H1 (cell line): ENCODE results near the gene NRXN3. TPM values are rescaled to one million over a fixed set of nuclear protein-coding genes. Genes with fewer than 3 reads are reported as not detected.

Experiments used
- CTCF ChIA-PET: fragments of 300-600 bp; sonication (Branson Sonifier 250); formaldehyde crosslinking; loops from one replicate; lab custom pipeline; 2021; ENCODE audit not compliant: partially characterized antibody; lab: Charles Lee
- POLR2A ChIA-PET: fragments of 300-600 bp; sonication (Branson Sonifier 250); formaldehyde crosslinking; loops from one replicate; lab custom pipeline; 2021; ENCODE audit warnings: inconsistent platforms; ENCODE audit not compliant: partially characterized antibody; lab: Charles Lee
- DNase-seq, 2 experiments: peaks; one replicate each; pipeline versions ENCODE4 v3.0.0 to v3.0.0-alpha.2; 2010 to 2022; ENCODE audit warnings: low spot score in 2 of 2, low read depth in 1 of 2, mixed read lengths in 1 of 2
- FAIRE-seq: peaks from 2 replicates; lab custom pipeline; 2011; peaks lifted over from hg19 to GRCh38; lab: Jason Lieb, UNC
- H2AFZ ChIP-seq: 2 replicates; pipeline ENCODE4 v1.8.1; 2012; ENCODE audit warnings: low read length, inconsistent platforms
- H2AK5ac ChIP-seq: 2 replicates; pipeline ENCODE4 v1.6.1; 2013; ENCODE audit warnings: low read depth, low read length
- H2BK120ac ChIP-seq: replicated peaks from 2 replicates; pipeline ENCODE3; 2013; ENCODE audit warnings: low read depth, low read length, inconsistent platforms
- H2BK12ac ChIP-seq: 2 replicates; pipeline ENCODE4 v1.6.1; 2013; ENCODE audit warnings: low read depth, low read length
- H2BK15ac ChIP-seq: 2 replicates; pipeline ENCODE4 v1.6.1; 2013; ENCODE audit warnings: low read length
- H2BK20ac ChIP-seq: 2 replicates; pipeline ENCODE4 v1.6.1; 2013; ENCODE audit warnings: low read length
- H2BK5ac ChIP-seq: 2 replicates; pipeline ENCODE4 v1.6.1; 2013; ENCODE audit warnings: low read depth, low read length
- H3K14ac ChIP-seq: 2 replicates; pipeline ENCODE4 v1.6.1; 2013; ENCODE audit warnings: inconsistent platforms; ENCODE audit not compliant: insufficient read length
- H3K18ac ChIP-seq: 2 replicates; pipeline ENCODE4 v1.6.1; 2013; ENCODE audit warnings: low read length; ENCODE audit errors: extremely low read depth
- H3K23ac ChIP-seq: 2 replicates; pipeline ENCODE4 v1.6.1; 2013; ENCODE audit warnings: inconsistent platforms; ENCODE audit not compliant: insufficient read length
- H3K23me2 ChIP-seq: 2 replicates; pipeline ENCODE4 v1.6.1; 2013; ENCODE audit warnings: low read depth, low read length
- H3K27ac ChIP-seq: 2 replicates; pipeline ENCODE4 v1.6.1; 2011; ENCODE audit warnings: low read depth, low read length, inconsistent platforms
- H3K27me3 ChIP-seq, 4 experiments: replicated peaks in 1 of 4; 1 replicate in 1 of 4; 2 replicates in 3 of 4; pipeline versions ENCODE4 v1.6.1 to v1.8.1; 2011 to 2013; ENCODE audit warnings: low read length in 3 of 4, mild to moderate bottlenecking in 3 of 4, inconsistent platforms in 2 of 4, mixed read lengths in 2 of 4, moderate library complexity in 1 of 4; ENCODE audit not compliant: control insufficient read depth in 3 of 4, insufficient read depth in 3 of 4; ENCODE audit errors: extremely low read depth in 1 of 4
- H3K36me3 ChIP-seq, 4 experiments: 2 replicates each; pipeline versions ENCODE4 v1.6.1 to v1.8.1; 2011 to 2013; ENCODE audit warnings: mild to moderate bottlenecking in 4 of 4, low read length in 3 of 4, moderate library complexity in 2 of 4, control low read depth in 1 of 4, inconsistent platforms in 1 of 4; ENCODE audit not compliant: insufficient read depth in 4 of 4, control insufficient read depth in 2 of 4
- H3K4ac ChIP-seq: replicated peaks from 2 replicates; pipeline ENCODE3; 2013; ENCODE audit warnings: low read length, low read depth, mixed read lengths, inconsistent platforms; ENCODE audit not compliant: insufficient read length
- H3K4me1 ChIP-seq, 4 experiments: replicated peaks in 1 of 4; 1 replicate in 1 of 4; 2 replicates in 3 of 4; pipeline versions ENCODE4 v1.6.1 to v1.8.1; 2011 to 2013; ENCODE audit warnings: low read length in 3 of 4, inconsistent platforms in 2 of 4, mixed read lengths in 1 of 4; ENCODE audit not compliant: insufficient read depth in 4 of 4, control insufficient read depth in 3 of 4
- H3K4me2 ChIP-seq, 2 experiments: 2 replicates each; pipeline versions ENCODE4 v1.6.1 to v1.8.1; 2011 to 2013; ENCODE audit warnings: low read depth in 2 of 2, low read length in 2 of 2, control low read depth in 1 of 2, inconsistent platforms in 1 of 2, mild to moderate bottlenecking in 1 of 2; ENCODE audit not compliant: insufficient read depth in 1 of 2
- H3K4me3 ChIP-seq, 4 experiments: fragments of 200-600, 300-600 bp in 1 of 4; sonication (generic), shearing (Covaris generic), sonication (Bioruptor Twin) in 1 of 4; 2 replicates each; pipeline versions ENCODE4 v1.5.1 to v1.8.1; 2011 to 2016; ENCODE audit warnings: low read length in 4 of 4, low read depth in 3 of 4, control low read depth in 2 of 4, inconsistent platforms in 2 of 4, mild to moderate bottlenecking in 2 of 4, mixed read lengths in 1 of 4, moderate library complexity in 1 of 4; ENCODE audit not compliant: insufficient read depth in 2 of 4; ENCODE audit errors: extremely low read depth in 1 of 4
- H3K56ac ChIP-seq: replicated peaks from 2 replicates; pipeline ENCODE3; 2013; ENCODE audit warnings: low read depth, mild to moderate bottlenecking, mixed read lengths, low read length, inconsistent platforms; ENCODE audit not compliant: insufficient read length
- H3K79me1 ChIP-seq: 2 replicates; pipeline ENCODE4 v1.6.1; 2013; ENCODE audit warnings: low read depth, low read length, control low read depth
- H3K79me2 ChIP-seq, 2 experiments: 2 replicates each; pipeline versions ENCODE4 v1.6.1 to v1.8.1; 2012 to 2013; ENCODE audit warnings: low read length in 2 of 2, mild to moderate bottlenecking in 2 of 2, inconsistent platforms in 1 of 2; ENCODE audit not compliant: insufficient read depth in 2 of 2, control insufficient read depth in 1 of 2
- H3K9ac ChIP-seq, 4 experiments: replicated peaks in 1 of 4; 1 replicate in 1 of 4; 2 replicates in 3 of 4; pipeline versions ENCODE4 v1.6.1 to v1.8.1; 2011 to 2013; ENCODE audit warnings: low read depth in 3 of 4, low read length in 3 of 4, control low read depth in 2 of 4, mild to moderate bottlenecking in 2 of 4, moderate library complexity in 2 of 4, inconsistent platforms in 1 of 4; ENCODE audit errors: extremely low read depth in 1 of 4
- H3K9me3 ChIP-seq, 2 experiments: 2 replicates each; pipeline versions ENCODE4 v1.6.1 to v1.8.1; 2012 to 2013; ENCODE audit warnings: mild to moderate bottlenecking in 2 of 2, moderate library complexity in 2 of 2, control low read depth in 1 of 2, inconsistent platforms in 1 of 2, low read depth in 1 of 2, low read length in 1 of 2, mixed read lengths in 1 of 2; ENCODE audit not compliant: insufficient read depth in 2 of 2
- H4K20me1 ChIP-seq, 2 experiments: replicated peaks in 1 of 2; 2 replicates each; pipeline versions ENCODE3 to v1.8.1; 2011 to 2013; ENCODE audit warnings: inconsistent platforms in 2 of 2, low read length in 2 of 2, mild to moderate bottlenecking in 1 of 2; ENCODE audit not compliant: insufficient read depth in 2 of 2, control insufficient read depth in 1 of 2
- H4K5ac ChIP-seq: 2 replicates; pipeline ENCODE4 v1.6.1; 2013; ENCODE audit warnings: low read length, low read depth, mixed read lengths, inconsistent platforms; ENCODE audit not compliant: insufficient read length
- H4K8ac ChIP-seq: 2 replicates; pipeline ENCODE4 v1.8.0; 2013; ENCODE audit warnings: mild to moderate bottlenecking, moderate library complexity, low read length, inconsistent platforms; ENCODE audit not compliant: insufficient read depth; ENCODE audit errors: extremely low read depth
- H4K91ac ChIP-seq: replicated peaks from 2 replicates; pipeline ENCODE3; 2013; ENCODE audit warnings: low read length, mixed read lengths, inconsistent platforms; ENCODE audit not compliant: insufficient read length
- HDAC2 ChIP-seq, 2 experiments: fragments of 300-600 bp in 1 of 2; sonication (generic) in 1 of 2; IDR thresholded peaks; 2 replicates each; pipeline ENCODE4 v1.6.1; 2011 to 2012; ENCODE audit warnings: low read depth in 2 of 2, low read length in 2 of 2, mild to moderate bottlenecking in 2 of 2, moderate library complexity in 2 of 2, borderline replicate concordance in 1 of 2, inconsistent platforms in 1 of 2
- WGBS, 2 experiments: shearing (Covaris generic) in 1 of 2; methylation state at CpG; one replicate each; pipeline versions ENCODE4 v1.1.6 to v1.1.7; 2013 to 2015; ENCODE audit warnings: low lambda C conversion rate in 2 of 2, mixed read lengths in 2 of 2, inconsistent platforms in 1 of 2, low coverage in 1 of 2, missing lambda C conversion rate in 1 of 2; ENCODE audit not compliant: insufficient replicate concordance in 2 of 2, insufficient coverage in 1 of 2, insufficient read length in 1 of 2; ENCODE audit errors: extremely low coverage in 1 of 2, missing lambda C conversion rate in 1 of 2; 5-methylcytosine and 5-hydroxymethylcytosine counted together
- polyA plus RNA-seq, 7 experiments: library from polyadenylated mRNA; depleted of rRNA in 3 of 7; stranded (reverse) in 5 of 7; unstranded in 2 of 7; fragments of >200 nt in 5 of 7; fragments of 200-250 nt in 2 of 7; gene quantifications; 1 replicate in 5 of 7; 2 replicates in 1 of 7; 4 replicates in 1 of 7; pipeline versions ENCODE4 v1.2.1 to v1.2.3, GENCODE V29; 2011 to 2013; ENCODE audit warnings: missing spikeins in 2 of 7, mixed read lengths in 2 of 7
- total RNA-seq: library from RNA; stranded (reverse); fragmentation: NEBNext Ultra II Directional; extraction: Animal tissue kit (Norgen Biotek cat#: 25700); gene quantifications from 2 replicates; pipeline ENCODE4 v1.2.1, GENCODE V29; 2021

NRXN3 gene
- total and polyA plus RNA-seq, 2 of the 8 experiments (the other 6 are each of a cell fraction or from before 2014, with no cell fraction given), result 2.6 to 4.1 TPM

DNA sequence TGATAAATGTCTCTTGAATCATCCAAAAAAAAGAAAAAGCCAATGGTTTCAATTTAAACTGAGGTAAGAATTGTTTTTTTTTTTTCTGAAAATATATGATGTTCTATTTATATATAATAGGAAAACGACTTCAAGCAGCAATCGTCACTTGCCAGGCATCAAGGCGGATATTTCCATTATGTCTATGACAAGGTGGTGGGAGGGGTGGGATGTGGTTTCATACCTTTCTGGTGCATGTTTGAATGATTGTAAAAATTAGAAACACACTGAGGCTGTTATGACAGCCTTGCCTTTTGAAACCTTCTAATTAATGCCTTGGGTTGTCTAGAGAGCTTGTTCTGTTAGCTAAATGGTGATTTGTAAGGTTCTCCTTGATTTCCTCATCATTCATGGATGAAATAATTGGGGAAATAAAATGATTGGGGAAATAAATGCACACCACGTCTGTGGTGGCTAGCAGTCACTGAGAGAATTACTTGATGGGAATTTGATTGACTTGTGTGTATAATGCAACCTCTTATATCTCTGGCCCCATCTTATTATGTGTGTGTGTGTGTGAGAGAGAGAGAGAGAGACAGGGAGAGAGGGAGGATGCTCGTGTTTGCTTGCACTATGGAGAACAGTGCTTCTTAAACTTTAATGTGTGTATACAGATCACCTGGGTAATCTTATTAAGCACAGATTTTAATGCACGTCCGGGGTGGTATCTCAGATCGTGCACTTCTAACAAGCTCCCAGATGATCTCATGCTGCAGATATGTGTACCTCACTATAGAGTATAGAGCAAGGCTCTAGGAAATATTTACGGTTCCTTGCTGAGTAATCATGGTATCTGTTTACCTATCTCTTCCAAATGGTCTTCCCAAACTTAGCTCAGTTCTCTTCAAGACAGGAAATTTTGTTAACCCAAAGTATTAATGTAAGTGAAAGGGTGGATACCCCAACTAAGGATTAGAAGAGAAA is 1538.5 kb downstream of the NRXN3 start:
- Histone ChIP-seq H2AFZ (no peak overlapping the region), H3K14ac (no peak overlapping the region), H3K56ac (no peak overlapping the region), H3K79me1 (no peaks in the 10 kb centered on the region), H3K9ac (no peak overlapping the region), H3K36me3 (no peaks in the 10 kb centered on the region), H4K8ac (no peak overlapping the region), H2BK12ac (no peak overlapping the region), H3K4me1 (no peaks in the 10 kb centered on the region), H4K20me1 (no peaks in the 10 kb centered on the region), H3K4me3 (no peak overlapping the region), H2BK15ac (no peak overlapping the region), H2AK5ac (no peak overlapping the region), H3K23ac (no peak overlapping the region), H3K23me2 (no peaks in the 10 kb centered on the region), H3K79me2 (no peaks in the 10 kb centered on the region), H4K91ac (no peak overlapping the region), H3K27ac (no peak overlapping the region), H2BK5ac (no peak overlapping the region), H3K18ac (no peak overlapping the region), H2BK120ac (no peak overlapping the region), H2BK20ac (no peak overlapping the region), H3K4ac (no peak overlapping the region), H3K27me3 (no peaks in the 10 kb centered on the region), H4K5ac (no peak overlapping the region), H3K9me3 (no peaks in the 10 kb centered on the region), H3K4me2 (no peak overlapping the region)
- ChIA-PET POLR2A (no interaction called here), CTCF (interaction anchor here (0.6 to 1.3 kb wide), 2 partner anchors 15 to 859 kb away, joined by 3 to 4 read pairs; no protein-coding TSS in a partner anchor)
- FAIRE-seq (no peak), DNase-seq (no peak)
- 86% methylated on average over 9 of the region's 9 CpGs; no CpG with 5 or more reads in 1 of the 2 experiments for WGBS, 2 experiments
- no peak for TF ChIP-seq HDAC2 (IDR thresholded peaks at IDR 0.05; ENCODE audit: borderline replicate concordance in 1 of 2, low read depth in 2 of 2, low read length in 2 of 2)
